GM21381 (cell line): ENCODE data around the gene RCOR1.

Experiments used
- ATAC-seq: cut with Tn5 transposase; IDR thresholded peaks from one replicate; pipeline ENCODE4 v1.9.1; 2021; ENCODE audit warnings: mild to moderate bottlenecking, moderate library complexity; ENCODE audit not compliant: unreplicated experiment

RCOR1 gene

DNA sequence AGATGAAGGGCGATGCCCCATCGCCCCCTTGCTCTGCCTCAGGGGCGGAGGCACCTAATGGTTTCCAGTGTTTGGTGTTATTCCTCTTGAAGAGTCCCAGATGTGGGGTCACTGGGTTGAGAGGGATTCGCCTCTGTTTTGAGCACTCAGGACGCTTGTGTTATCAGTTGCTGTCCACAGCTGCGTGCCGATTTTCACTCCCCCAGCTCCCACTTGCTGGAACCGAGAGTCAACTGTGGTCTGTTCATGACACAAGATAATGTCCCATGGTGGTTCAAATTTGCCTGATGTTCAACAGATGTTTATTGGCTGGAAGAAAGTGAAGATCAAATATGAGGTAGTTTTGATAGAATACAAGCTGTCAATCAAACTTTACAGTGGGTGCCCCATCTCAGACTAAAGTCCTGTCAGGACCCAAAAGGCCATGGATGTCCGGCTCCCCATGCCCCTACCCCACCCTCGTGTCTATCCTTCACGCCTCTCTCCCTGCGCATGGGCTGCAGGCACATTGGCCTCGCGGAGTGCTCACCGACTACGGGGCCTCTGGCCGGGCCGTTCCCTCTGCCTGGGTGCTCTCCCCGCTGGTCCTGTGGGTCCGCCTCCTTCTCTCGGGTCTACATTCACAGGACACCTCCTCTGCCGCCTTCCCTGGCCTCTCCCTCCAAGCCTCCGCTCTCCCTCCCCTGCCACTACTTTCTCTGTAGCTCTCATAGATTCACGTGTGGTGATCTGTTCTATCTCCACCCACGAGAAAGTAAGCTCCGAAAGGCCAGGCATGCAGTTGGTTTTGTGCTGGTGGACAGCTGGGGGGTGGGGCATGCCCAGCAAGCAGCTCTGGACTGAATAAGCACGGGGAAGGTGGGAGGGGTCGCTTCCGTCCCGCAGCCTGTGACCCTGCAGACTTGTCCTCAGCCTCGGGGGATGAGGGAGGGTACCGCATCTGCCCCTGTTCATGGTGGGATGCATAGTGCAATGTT lies 178.0 kb downstream of the RCOR1 start:
- ATAC-seq: no peak

DNA sequence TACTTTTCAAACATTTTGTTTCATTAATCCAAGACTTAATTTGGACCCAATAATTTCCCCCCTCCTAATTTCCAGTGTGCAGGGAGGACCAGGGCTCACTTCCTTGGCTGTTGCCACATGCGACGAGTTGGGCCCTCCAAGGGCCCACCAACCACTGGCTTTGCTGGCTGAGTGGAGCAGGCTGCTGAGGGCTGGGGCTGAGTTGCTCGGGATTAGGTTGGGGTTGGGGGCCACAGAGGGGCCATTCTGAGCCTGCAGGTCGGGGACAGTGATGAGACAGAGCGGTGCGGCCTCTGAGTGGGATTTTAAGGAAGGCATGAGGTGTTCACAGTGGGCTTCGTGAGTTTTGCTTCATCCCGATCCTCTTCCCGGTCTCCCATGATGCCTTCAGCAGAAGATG lies 178.7 kb downstream of the RCOR1 start:
- no peak for ATAC-seq

DNA sequence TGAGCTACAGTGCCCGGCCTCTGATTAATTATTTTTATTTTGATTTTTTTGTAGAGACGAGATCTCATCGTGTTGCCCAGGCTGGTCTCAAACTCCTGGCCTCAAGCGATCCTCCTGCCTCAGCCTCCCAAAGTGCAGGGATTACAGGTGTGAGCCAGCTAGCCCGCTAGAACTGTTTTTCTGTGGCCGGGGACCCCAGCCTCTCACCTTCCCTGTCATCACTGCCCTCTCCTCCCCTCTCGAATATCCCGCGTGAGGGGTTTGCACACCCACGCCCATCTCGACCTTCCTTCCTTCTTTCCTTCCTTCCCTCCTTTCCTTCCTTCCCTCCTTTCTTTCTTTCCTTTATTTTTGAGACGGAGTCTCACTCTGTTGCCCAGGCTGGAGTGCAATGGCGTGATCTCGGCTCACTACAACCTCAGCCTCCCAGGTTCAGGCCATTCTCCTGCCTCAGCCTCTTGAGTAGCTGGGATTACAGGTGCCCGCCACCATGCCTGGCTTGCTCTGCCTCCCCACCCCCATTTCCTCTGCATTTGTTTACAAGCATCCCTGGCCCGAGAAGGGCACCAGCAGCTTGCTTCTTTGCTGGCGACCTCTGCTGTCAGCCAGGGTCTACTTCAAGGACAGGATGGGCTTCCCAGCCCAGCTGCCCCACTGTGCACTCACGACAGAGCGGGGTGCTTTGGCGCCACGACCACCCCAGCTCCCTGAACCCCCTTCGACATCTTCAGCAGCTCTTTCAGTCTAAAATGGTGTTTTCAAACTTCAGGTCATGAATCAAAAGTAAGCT lies 180.5 kb downstream of the RCOR1 start:
- no peak for ATAC-seq

DNA sequence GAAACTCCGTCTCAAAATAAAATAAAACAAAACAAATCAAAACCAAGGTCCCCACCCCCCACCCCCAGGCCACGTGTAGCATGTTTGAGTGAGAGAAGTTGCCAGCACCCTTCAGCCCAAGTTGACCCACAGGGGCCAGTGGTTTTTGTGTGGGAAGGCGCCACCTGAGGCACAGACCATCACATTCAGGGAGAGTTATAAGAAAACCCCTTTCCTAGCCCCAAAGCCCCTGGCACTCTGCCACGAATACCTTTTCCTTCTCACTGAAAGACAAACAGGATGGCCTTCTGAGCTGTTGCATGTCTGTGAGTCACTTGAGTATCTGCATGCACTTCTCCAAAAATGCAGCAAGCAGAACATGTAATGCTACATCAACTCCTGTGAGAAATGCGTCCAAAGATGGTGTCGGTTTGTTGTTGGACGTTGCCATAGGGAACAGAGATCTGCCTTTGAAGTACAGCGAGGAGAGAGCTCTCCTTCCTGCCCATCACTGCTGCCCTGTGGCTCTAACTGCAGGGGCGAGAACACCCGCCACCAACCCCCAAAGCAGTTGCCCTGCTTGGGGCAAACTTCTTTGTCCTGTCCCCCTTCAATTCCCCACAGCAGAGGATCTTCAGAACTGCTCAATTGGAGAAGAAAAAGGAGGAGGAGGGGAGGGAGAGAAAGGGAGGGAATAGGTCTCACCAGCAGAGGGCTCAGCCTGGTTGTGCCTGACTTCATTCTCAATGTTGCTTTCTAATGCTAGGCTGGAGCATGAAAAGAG lies 182.1 kb downstream of the RCOR1 start:
- ATAC-seq: no peak

- ATAC-seq: no peak
These were observed 183.7 kb downstream of the RCOR1 start for GRCh38 chr14:102775855-102776760.

- peak; percentile 53 for ATAC-seq
These were observed 184.6 kb downstream of the RCOR1 start, which contains the start of gene TRAF3 for GRCh38 chr14:102776761-102777710. Gene TRAF3, plus strand, starts transcription at chr14:102777449. Its CDS starts 92,753 bp downstream, at chr14:102870202.

GRCh38 chr14:102777711-102778337 lies 185.4 kb downstream of the RCOR1 start:
- ATAC-seq: peak; percentile 4

DNA sequence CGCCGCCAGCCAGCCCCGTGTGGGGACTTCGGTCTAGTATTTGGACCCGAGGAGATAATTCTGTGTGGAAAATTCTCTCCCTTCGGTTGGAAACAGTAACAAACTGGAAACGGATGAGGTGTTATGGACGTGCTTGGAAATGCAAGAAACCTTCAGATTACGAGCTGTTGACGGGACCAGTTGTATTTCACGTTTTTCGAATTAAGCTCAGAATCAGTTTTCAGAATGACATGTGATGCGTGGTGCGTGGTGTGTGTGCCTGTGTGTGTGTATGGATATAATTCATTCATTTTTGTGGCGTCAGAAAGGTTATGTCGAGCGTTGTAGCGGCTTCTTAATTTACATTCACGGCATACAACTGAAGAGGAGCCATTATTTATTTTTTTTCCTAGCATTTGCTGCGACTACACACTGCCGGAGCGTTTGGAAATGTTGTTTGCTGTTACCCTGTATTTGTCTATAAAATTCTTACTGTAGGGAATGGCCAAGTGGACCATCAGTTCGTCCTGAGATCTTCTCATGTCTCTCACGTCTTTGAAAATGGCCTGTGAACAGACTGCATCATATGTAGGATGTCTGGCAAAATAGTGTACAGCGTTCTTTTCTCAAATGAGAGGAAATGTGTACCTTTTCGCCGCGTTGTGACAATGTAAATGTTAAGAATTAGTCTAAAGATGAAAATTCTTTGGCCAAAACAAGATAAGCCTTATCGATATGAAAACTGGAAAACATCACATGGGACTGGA lies 186.1 kb downstream of the RCOR1 start:
- no peak for ATAC-seq

DNA sequence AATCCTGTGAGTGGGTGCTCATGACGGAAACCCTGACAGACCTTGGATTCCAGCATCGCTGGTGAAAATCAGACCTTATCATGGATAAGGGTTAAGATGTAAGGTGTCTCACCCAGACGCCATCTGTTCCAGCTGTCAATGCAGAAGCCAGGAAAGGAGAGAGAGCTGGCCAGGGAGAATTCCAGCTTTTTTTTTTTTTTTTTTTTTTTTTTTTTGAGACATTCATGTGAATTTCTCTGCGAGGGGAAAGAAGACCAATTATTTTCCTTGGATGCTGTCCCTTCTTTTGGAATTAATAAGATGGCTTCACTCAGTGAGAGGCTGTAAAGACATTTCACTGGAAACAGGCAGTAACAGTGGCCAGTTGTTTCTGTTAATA lies 186.6 kb downstream of the RCOR1 start:
- no peak for ATAC-seq

- no peak for ATAC-seq
These were observed 187.3 kb downstream of the RCOR1 start for GRCh38 chr14:102779574-102780315.
